Activated T-helper 17 cell treated with anti-CD3 and anti-CD28 coated beads, Interleukin-2, amount 50 U/mL, for 72 hours (primary cell): ENCODE data around the gene MYO1D. TPM values are rescaled to one million over a fixed set of nuclear protein-coding genes. Genes with fewer than 3 reads are reported as not detected.

Source experiments
- ATAC-seq: fragments of 150-1000 bp; cut with Tn5 transposase; replicated peaks from 2 replicates; pipeline ENCODE4 v1.10.0; 2021; ENCODE audit warnings: mild to moderate bottlenecking, moderate library complexity
- H3K27ac Mint-ChIP-seq: one replicate; pipeline ENCODE4 v1.8.0; 2022; ENCODE audit warnings: mixed read lengths
- H3K27me3 Mint-ChIP-seq: one replicate; pipeline ENCODE4 v1.8.0; 2022; ENCODE audit warnings: mixed read lengths
- H3K36me3 Mint-ChIP-seq: one replicate; pipeline ENCODE4 v1.8.0; 2022; ENCODE audit warnings: low read depth, mild to moderate bottlenecking, mixed read lengths
- H3K4me1 Mint-ChIP-seq: one replicate; pipeline ENCODE4 v1.8.0; 2022; ENCODE audit warnings: mixed read lengths
- H3K4me3 Mint-ChIP-seq: one replicate; pipeline ENCODE4 v1.8.0; 2022; ENCODE audit warnings: mild to moderate bottlenecking, mixed read lengths
- H3K9me3 Mint-ChIP-seq: one replicate; pipeline ENCODE4 v1.8.0; 2022; ENCODE audit warnings: mixed read lengths
- total RNA-seq, 2 donors: library from RNA; stranded (reverse); gene quantifications; one replicate each; pipeline ENCODE4 v1.2.3, GENCODE V29; 2022

Gene MYO1D
- total RNA-seq, 2 donors from 2014 or later: 9.1 to 32.0 TPM

DNA sequence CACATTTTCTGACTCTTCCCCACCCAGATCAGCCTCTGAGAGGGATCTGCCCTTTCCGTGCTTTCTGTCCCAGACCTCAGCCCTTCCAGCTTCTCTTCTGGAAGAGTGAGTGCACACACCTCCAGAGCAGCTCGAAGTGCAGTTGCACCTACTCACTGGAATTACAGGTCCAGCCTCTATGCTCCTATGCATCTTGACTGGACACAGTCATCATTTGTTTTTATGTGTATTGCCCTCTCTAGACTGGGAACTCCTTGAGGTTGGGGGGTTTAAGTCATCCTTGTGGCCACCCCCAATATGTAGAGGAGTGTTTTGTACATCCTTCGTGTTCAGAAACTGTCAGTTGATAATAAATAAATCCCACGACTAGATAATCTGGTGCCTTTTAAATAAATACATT lies 308.2 kb downstream of the MYO1D start:
- no peaks in the 10 kb centered on the region for H3K36me3 Mint-ChIP-seq
- H3K27ac Mint-ChIP-seq: peak overlapping the region; percentile 68
- no peaks in the 10 kb centered on the region for H3K9me3 Mint-ChIP-seq
- H3K4me3 Mint-ChIP-seq: peak overlapping the region; percentile 34
- H3K27me3 Mint-ChIP-seq: no peaks in the 10 kb centered on the region
- peaks cover 16% of the 10 kb centered on the region for H3K4me1 Mint-ChIP-seq
- ATAC-seq: no peak

DNA sequence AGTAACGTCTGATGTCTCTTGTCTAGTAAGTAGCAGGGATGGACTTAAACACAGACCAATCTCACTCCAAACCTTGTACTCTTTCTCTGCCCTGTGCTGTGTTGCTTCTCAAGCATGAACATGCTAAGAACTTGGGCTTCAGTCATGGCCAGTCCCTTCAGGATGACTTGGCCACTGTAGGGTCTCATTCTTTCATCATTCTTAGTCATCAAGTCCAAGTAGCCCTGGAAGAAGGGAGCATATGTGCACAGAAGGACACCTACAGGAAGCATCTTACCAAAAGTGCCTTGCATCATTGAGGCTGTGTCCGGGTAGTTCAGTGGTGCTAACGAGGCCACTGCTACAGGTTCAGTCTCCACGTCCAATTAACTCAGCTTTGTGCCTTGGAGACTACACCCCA lies 309.4 kb downstream of the MYO1D start:
- no peak for ATAC-seq
- Mint-ChIP-seq H3K4me3 (no peak overlapping the region), H3K9me3 (no peaks in the 10 kb centered on the region), H3K4me1 (peaks cover 16% of the 10 kb centered on the region), H3K27ac (no peak overlapping the region), H3K36me3 (no peaks in the 10 kb centered on the region), H3K27me3 (no peaks in the 10 kb centered on the region)

DNA sequence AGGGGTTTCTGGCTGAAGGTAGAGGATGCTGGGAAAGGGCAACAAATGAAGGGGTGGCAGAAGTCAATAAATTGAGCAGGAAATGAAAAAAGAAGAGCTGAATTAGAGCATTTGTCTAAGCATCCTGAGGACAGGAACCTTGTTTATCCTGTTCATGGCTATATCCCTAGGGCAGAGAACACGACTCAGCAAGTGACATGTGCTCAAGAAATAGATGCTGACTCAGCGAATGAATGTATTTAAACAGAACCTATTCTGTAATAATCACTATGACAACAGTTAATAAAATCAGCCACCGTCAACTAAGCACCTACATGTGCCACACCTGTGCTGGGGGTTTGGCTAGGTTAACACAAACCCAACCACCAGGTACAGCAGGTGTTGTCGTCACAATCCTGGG lies 309.8 kb downstream of the MYO1D start:
- ATAC-seq: no peak

GRCh38 chr17:32566303-32566702 lies 310.6 kb downstream of the MYO1D start:
- H3K4me1 Mint-ChIP-seq: peaks cover 16% of the 10 kb centered on the region
- H3K4me3 Mint-ChIP-seq: no peak overlapping the region
- no peaks in the 10 kb centered on the region for H3K9me3 Mint-ChIP-seq
- H3K27ac Mint-ChIP-seq: no peak overlapping the region
- H3K27me3 Mint-ChIP-seq: no peaks in the 10 kb centered on the region
- H3K36me3 Mint-ChIP-seq: no peaks in the 10 kb centered on the region
- ATAC-seq: no peak

More for the DNA sequence above, 309.8 kb downstream of the MYO1D start:
- H3K4me3 Mint-ChIP-seq: no peak overlapping the region
- H3K9me3 Mint-ChIP-seq: no peaks in the 10 kb centered on the region
- H3K36me3 Mint-ChIP-seq: no peaks in the 10 kb centered on the region
- no peak overlapping the region for H3K27ac Mint-ChIP-seq
- H3K27me3 Mint-ChIP-seq: no peaks in the 10 kb centered on the region
- H3K4me1 Mint-ChIP-seq: peaks cover 16% of the 10 kb centered on the region

DNA sequence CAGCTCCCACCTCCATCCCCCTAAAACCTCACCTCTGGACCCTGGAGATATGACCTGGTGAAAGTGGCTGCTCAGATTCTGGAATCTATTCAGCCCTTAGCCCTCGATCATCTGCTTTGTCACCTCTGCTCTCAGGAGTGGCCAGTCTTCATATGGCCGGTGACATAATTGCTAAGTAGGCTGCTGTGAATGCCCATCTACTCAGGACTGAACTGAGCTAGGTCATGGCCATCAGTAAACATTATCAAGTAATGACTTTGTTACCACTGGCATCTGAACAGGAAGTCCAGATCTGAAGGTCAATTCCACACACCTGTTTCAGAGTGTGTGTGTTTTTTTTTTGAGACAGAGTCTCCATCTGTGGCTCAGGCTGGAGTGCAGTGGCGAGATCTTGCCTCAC lies 311.5 kb downstream of the MYO1D start:
- H3K4me3 Mint-ChIP-seq: no peak overlapping the region
- no peaks in the 10 kb centered on the region for H3K9me3 Mint-ChIP-seq

GRCh38 chr17:32564325-32564724 lies 312.6 kb downstream of the MYO1D start:
- H3K27me3 Mint-ChIP-seq: no peaks in the 10 kb centered on the region
- ATAC-seq: peak; percentile 94
- no peaks in the 10 kb centered on the region for H3K36me3 Mint-ChIP-seq
- peak overlapping the region; percentile 21 for H3K27ac Mint-ChIP-seq
- peak overlapping the region; percentile 6 for H3K4me3 Mint-ChIP-seq
- peaks cover 9% of the 10 kb centered on the region for H3K4me1 Mint-ChIP-seq
- H3K9me3 Mint-ChIP-seq: no peaks in the 10 kb centered on the region

More for the DNA sequence above, 311.5 kb downstream of the MYO1D start:
- Mint-ChIP-seq H3K27ac (no peak overlapping the region), H3K27me3 (no peaks in the 10 kb centered on the region), H3K4me1 (peaks cover 10% of the 10 kb centered on the region), H3K36me3 (no peaks in the 10 kb centered on the region)
- no peak for ATAC-seq

DNA sequence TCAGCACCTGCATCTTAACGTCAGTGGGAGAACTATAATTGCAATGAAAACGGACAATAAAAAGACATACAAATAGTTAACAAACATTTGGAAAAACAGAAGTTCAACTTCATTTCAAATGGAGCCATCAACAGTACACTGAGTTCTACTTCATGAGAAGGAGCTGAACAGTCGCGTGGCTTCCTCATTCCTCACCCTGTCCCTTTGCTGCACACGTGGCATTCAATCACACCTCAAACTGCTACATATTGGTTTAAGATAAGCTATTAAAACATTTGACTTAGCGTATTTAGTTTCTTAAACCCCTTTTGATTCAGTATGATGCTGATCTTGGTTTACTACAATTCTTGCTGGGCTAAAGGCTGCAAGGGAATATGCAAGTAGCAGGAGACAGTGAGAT lies 313.3 kb downstream of the MYO1D start:
- peaks cover 14% of the 10 kb centered on the region for H3K4me1 Mint-ChIP-seq
- H3K4me3 Mint-ChIP-seq: no peak overlapping the region
- no peaks in the 10 kb centered on the region for H3K9me3 Mint-ChIP-seq
- no peak overlapping the region for H3K27ac Mint-ChIP-seq
- no peaks in the 10 kb centered on the region for H3K27me3 Mint-ChIP-seq
- no peaks in the 10 kb centered on the region for H3K36me3 Mint-ChIP-seq
- no peak for ATAC-seq

- ATAC-seq: peak; percentile 74
- no peaks in the 10 kb centered on the region for H3K36me3 Mint-ChIP-seq
- H3K27ac Mint-ChIP-seq: no peak overlapping the region
- no peaks in the 10 kb centered on the region for H3K27me3 Mint-ChIP-seq
- peaks cover 16% of the 10 kb centered on the region for H3K4me1 Mint-ChIP-seq
- peak overlapping the region; percentile 55 for H3K4me3 Mint-ChIP-seq
- no peaks in the 10 kb centered on the region for H3K9me3 Mint-ChIP-seq
These were observed 317.8 kb downstream of the MYO1D start for GRCh38 chr17:32558997-32559650.

DNA sequence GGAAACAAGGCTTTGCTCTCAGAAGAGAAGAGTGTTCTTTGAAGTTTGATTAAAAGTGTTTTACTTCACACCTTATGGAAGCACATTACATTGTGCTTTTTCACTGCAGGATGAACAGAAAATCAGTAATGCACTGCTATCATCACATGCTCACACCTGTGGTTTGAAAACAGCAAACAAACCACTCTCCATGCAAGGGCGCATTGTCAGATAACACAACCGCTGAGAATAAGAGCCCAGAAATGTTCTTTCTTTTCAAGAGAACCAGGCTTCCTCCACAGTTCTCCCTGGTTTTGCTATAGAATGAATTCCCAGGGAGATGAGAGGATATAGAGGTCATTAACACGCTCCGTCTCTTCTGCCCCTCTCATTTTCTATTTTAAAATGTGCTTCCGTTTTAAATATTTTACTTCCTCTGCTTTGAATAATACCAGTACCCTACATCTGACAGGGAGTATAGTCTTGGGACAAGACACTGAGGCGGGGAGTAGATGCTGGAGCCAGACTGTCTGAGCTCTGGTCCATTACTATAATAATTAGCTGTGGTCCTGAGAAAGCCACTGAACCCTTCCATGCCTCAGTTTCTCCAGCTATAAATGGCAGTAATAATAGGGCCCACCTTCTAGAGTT lies 318.5 kb downstream of the MYO1D start:
- Mint-ChIP-seq H3K27ac (no peak overlapping the region), H3K9me3 (no peaks in the 10 kb centered on the region), H3K27me3 (no peaks in the 10 kb centered on the region), H3K36me3 (no peaks in the 10 kb centered on the region), H3K4me1 (peaks cover 21% of the 10 kb centered on the region), H3K4me3 (peak overlapping the region; percentile 55)
- ATAC-seq: peak; percentile 34

- ATAC-seq: no peak
- Mint-ChIP-seq H3K9me3 (no peaks in the 10 kb centered on the region), H3K27ac (no peak overlapping the region), H3K4me3 (no peak overlapping the region), H3K27me3 (no peaks in the 10 kb centered on the region), H3K36me3 (no peaks in the 10 kb centered on the region), H3K4me1 (peaks cover 38% of the 10 kb centered on the region)
These were observed 321.2 kb downstream of the MYO1D start for GRCh38 chr17:32555611-32556310.

GRCh38 chr17:32553168-32553567 lies 323.8 kb downstream of the MYO1D start:
- no peaks in the 10 kb centered on the region for H3K9me3 Mint-ChIP-seq

DNA sequence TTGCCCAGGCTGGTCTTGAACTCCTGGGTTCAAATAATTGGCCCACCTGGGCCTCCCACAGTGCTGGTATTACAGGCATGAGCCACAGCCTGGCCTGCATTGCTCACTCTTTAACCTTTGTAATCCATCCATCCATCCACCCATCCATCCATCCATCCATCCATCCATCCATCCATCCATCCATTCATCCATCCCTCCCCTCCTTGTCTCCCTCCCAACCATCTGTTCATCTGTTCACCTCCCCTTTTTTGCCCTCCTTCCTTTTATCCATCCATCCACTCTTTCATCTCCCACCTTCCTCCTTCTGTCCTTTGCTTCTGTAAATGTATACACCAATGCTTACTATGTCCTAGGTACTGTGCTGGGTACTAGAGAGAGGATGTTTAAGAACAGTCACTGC lies 324.6 kb downstream of the MYO1D start:
- peak overlapping the region; percentile 58 for H3K4me3 Mint-ChIP-seq
- no peak overlapping the region for H3K27ac Mint-ChIP-seq
- H3K27me3 Mint-ChIP-seq: no peaks in the 10 kb centered on the region
- peaks cover 28% of the 10 kb centered on the region for H3K4me1 Mint-ChIP-seq
- no peak for ATAC-seq
- no peaks in the 10 kb centered on the region for H3K36me3 Mint-ChIP-seq
- H3K9me3 Mint-ChIP-seq: no peaks in the 10 kb centered on the region

More at GRCh38 chr17:32553168-32553567, 323.8 kb downstream of the MYO1D start:
- peak; percentile 30 for ATAC-seq
- no peak overlapping the region for H3K27ac Mint-ChIP-seq
- H3K27me3 Mint-ChIP-seq: no peaks in the 10 kb centered on the region
- H3K4me3 Mint-ChIP-seq: no peak overlapping the region
- H3K36me3 Mint-ChIP-seq: no peaks in the 10 kb centered on the region
- peaks cover 31% of the 10 kb centered on the region for H3K4me1 Mint-ChIP-seq

- H3K4me3 Mint-ChIP-seq: peak overlapping the region; percentile 58
- no peaks in the 10 kb centered on the region for H3K9me3 Mint-ChIP-seq
- peak; percentile 99 for ATAC-seq
- no peaks in the 10 kb centered on the region for H3K27me3 Mint-ChIP-seq
- peak overlapping the region; percentile 69 for H3K27ac Mint-ChIP-seq
- peaks cover 28% of the 10 kb centered on the region for H3K4me1 Mint-ChIP-seq
- no peaks in the 10 kb centered on the region for H3K36me3 Mint-ChIP-seq
These were observed 325.6 kb downstream of the MYO1D start for GRCh38 chr17:32551186-32551955.

- ATAC-seq: no peak
- Mint-ChIP-seq H3K27me3 (no peaks in the 10 kb centered on the region), H3K4me1 (peaks cover 28% of the 10 kb centered on the region), H3K36me3 (no peaks in the 10 kb centered on the region), H3K4me3 (no peak overlapping the region), H3K9me3 (no peaks in the 10 kb centered on the region), H3K27ac (no peak overlapping the region)
These were observed 327.4 kb downstream of the MYO1D start for GRCh38 chr17:32549559-32549958.
